Measurements from ENCODE around the gene KREMEN1. TPM values are rescaled to one million over a fixed set of nuclear protein-coding genes. Genes with fewer than 3 reads are reported as not detected.

Gene KREMEN1
- total and polyA plus RNA-seq, 2 donors (not counting 1 experiment from before 2014, with no cell fraction given): 0.01 TPM; not detected in 1

DNA sequence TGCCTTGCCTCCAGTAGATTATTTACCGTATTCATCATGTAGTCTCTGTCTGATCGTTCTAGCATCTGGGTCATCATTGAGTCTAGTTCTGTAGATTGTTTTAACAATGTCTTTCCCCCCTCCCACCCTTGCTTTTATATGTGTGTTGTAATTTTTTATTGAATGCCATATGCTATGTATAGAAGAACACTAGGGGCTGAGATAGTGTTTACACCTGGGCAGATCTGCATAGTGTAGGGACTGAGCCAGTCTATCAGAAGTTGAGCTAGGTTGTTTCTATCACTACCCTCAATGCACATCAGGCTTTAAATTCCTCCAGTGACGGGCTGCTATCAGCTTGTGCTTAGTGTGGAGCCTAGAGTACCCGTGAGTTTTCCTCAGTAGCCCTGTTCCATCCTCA lies 61.6 kb downstream of the KREMEN1 start:
- Histone ChIP-seq H3K4me1 (ENCODE audit: control insufficient read depth in 2 of 2, insufficient read depth in 2 of 2, low read length in 2 of 2) (no peaks in the 10 kb centered on the region), H3K9me3 (ENCODE audit: control extremely low read depth in 1 of 3, control insufficient read depth in 2 of 3, insufficient read depth in 1 of 3, low read length in 2 of 3) (no peaks in the 10 kb centered on the region), H3K27ac (ENCODE audit: low read length in 2 of 2) (no peak overlapping the region), H3K4me3 (ENCODE audit: control extremely low read depth in 1 of 5, extremely low read depth in 1 of 5, insufficient read depth in 1 of 5, low read depth in 2 of 5, low read length in 4 of 5) (no peak overlapping the region), H3K4me2 (replicated peaks; ENCODE audit: low read depth, low read length, poor library complexity, severe bottlenecking) (no peak overlapping the region), H3K36me3 (replicated peaks in 1 of 2; ENCODE audit: control extremely low read depth in 1 of 2, control insufficient read depth in 1 of 2, extremely low read depth in 1 of 2, insufficient read depth in 2 of 2, low read length in 1 of 2) (no peaks in the 10 kb centered on the region), H3K9ac (ENCODE audit: low read length) (no peak overlapping the region), H3K27me3 (replicated peaks in 1 of 4; ENCODE audit: control extremely low read depth in 1 of 4, control insufficient read depth in 3 of 4, insufficient read depth in 4 of 4, low read length in 3 of 4) (peaks cover 0 to 10% (median 0%) of the 10 kb centered on the region in 4 experiments), H2AFZ (ENCODE audit: insufficient read depth, low read depth, low read length, poor library complexity, severe bottlenecking) (no peak overlapping the region), H3K79me2 (ENCODE audit: control insufficient read depth, insufficient read depth, low read length) (no peaks in the 10 kb centered on the region), H4K20me1 (ENCODE audit: control insufficient read depth, insufficient read depth, low read length, poor library complexity, severe bottlenecking) (no peaks in the 10 kb centered on the region)
- no peak overlapping the region for H3K4me3 Mint-ChIP-seq
- H3K27me3 Mint-ChIP-seq: peaks cover 38% of the 10 kb centered on the region
- peaks cover 3% of the 10 kb centered on the region for H3K9me3 Mint-ChIP-seq (ENCODE audit: insufficient read depth)
- no peaks in the 10 kb centered on the region for H3K4me1 Mint-ChIP-seq
- ChIA-PET POLR2A (no interaction called here), CTCF (no interaction called here)
- WGBS (ENCODE audit: insufficient coverage): no CpG with 5 or more reads among the region's 4 CpGs
- intact Hi-C loops (cut with micrococcal nuclease): no loop called here
- TF ChIP-seq, protein P1, sequence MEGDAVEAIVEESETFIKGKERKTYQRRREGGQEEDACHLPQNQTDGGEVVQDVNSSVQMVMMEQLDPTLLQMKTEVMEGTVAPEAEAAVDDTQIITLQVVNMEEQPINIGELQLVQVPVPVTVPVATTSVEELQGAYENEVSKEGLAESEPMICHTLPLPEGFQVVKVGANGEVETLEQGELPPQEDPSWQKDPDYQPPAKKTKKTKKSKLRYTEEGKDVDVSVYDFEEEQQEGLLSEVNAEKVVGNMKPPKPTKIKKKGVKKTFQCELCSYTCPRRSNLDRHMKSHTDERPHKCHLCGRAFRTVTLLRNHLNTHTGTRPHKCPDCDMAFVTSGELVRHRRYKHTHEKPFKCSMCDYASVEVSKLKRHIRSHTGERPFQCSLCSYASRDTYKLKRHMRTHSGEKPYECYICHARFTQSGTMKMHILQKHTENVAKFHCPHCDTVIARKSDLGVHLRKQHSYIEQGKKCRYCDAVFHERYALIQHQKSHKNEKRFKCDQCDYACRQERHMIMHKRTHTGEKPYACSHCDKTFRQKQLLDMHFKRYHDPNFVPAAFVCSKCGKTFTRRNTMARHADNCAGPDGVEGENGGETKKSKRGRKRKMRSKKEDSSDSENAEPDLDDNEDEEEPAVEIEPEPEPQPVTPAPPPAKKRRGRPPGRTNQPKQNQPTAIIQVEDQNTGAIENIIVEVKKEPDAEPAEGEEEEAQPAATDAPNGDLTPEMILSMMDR (IDR thresholded peaks at IDR 0.05): no peak
- no peak for TF ChIP-seq EZH2 (IDR thresholded peaks at IDR 0.05; ENCODE audit: borderline replicate concordance, insufficient read depth, low read depth, low read length, poor library complexity, severe bottlenecking)
- DNase-seq: no peak
- no peak overlapping the region for H3K27ac Mint-ChIP-seq
- ATAC-seq (ENCODE audit: low read depth): no peak

DNA sequence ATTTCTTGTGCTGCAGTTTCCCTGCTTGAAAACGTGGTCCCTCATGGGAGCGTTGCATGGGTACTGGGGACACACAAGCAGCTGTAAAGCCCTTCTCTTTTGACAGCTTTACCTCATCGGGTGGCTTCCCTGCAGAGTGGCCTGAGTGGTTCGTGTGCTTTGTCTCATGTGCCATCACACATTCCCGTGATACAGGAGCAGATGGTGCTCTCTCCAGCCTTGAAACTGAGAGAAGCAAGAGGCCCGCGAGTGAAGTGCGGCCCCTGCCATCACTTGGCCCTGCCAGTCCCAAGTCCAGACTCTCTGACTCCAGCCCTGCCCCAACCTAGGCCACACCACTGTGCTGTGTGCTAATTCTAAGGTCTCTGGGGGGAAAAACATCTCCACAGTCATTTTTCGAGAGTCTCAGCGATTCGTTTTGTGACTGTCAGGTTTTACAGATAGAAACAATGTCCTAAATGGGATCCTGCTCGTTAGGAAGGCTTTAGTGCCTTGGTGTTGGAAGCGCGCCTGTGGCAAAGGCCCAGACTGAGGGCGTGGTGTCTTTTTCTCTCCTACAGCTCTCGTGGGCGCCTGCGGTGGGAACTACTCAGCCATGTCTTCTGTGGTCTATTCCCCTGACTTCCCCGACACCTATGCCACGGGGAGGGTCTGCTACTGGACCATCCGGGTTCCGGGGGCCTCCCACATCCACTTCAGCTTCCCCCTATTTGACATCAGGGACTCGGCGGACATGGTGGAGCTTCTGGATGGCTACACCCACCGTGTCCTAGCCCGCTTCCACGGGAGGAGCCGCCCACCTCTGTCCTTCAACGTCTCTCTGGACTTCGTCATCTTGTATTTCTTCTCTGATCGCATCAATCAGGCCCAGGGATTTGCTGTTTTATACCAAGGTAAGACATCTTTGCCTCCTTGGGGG lies 64.2 kb downstream of the KREMEN1 start:
- Mint-ChIP-seq H3K27ac (no peak overlapping the region), H3K4me1 (no peaks in the 10 kb centered on the region), H3K9me3 (ENCODE audit: insufficient read depth) (peaks cover 3% of the 10 kb centered on the region), H3K27me3 (peaks cover 49% of the 10 kb centered on the region), H3K4me3 (no peak overlapping the region)
- no peak for TF ChIP-seq EZH2 (IDR thresholded peaks at IDR 0.05; ENCODE audit: borderline replicate concordance, insufficient read depth, low read depth, low read length, poor library complexity, severe bottlenecking)
- TF ChIP-seq, protein P1 (IDR thresholded peaks at IDR 0.05): no peak
- intact Hi-C loops (cut with micrococcal nuclease): no loop called here
- ChIA-PET CTCF (no interaction called here), POLR2A (no interaction called here)
- WGBS (ENCODE audit: insufficient coverage): 92% methylated on average over 27 of the region's 31 CpGs
- H3K27me3 ChIP-seq (replicated peaks in 1 of 4; ENCODE audit: control extremely low read depth in 1 of 4, control insufficient read depth in 3 of 4, insufficient read depth in 4 of 4, low read length in 3 of 4): peaks cover 0 to 15% (median 2%) of the 10 kb centered on the region in 4 experiments
- H3K9ac ChIP-seq (ENCODE audit: low read length): no peak overlapping the region
- no peaks in the 10 kb centered on the region for H3K4me1 ChIP-seq (ENCODE audit: control insufficient read depth in 2 of 2, insufficient read depth in 2 of 2, low read length in 2 of 2)
- H3K79me2 ChIP-seq (ENCODE audit: control insufficient read depth, insufficient read depth, low read length): no peaks in the 10 kb centered on the region
- ATAC-seq (ENCODE audit: low read depth): no peak
- no peak overlapping the region for H3K27ac ChIP-seq (ENCODE audit: low read length in 2 of 2)
- H4K20me1 ChIP-seq (ENCODE audit: control insufficient read depth, insufficient read depth, low read length, poor library complexity, severe bottlenecking): no peaks in the 10 kb centered on the region
- no peaks in the 10 kb centered on the region for H3K9me3 ChIP-seq (ENCODE audit: control extremely low read depth in 1 of 3, control insufficient read depth in 2 of 3, insufficient read depth in 1 of 3, low read length in 2 of 3)
- H3K4me3 ChIP-seq (ENCODE audit: control extremely low read depth in 1 of 5, extremely low read depth in 1 of 5, insufficient read depth in 1 of 5, low read depth in 2 of 5, low read length in 4 of 5): no peak overlapping the region
- H3K36me3 ChIP-seq (replicated peaks in 1 of 2; ENCODE audit: control extremely low read depth in 1 of 2, control insufficient read depth in 1 of 2, extremely low read depth in 1 of 2, insufficient read depth in 2 of 2, low read length in 1 of 2): no peaks in the 10 kb centered on the region
- no peak overlapping the region for H3K4me2 ChIP-seq (replicated peaks; ENCODE audit: low read depth, low read length, poor library complexity, severe bottlenecking)
- DNase-seq: no peak
- no peak overlapping the region for H2AFZ ChIP-seq (ENCODE audit: insufficient read depth, low read depth, low read length, poor library complexity, severe bottlenecking)
